ENCODE data around the gene EXOC3L1. TPM values are rescaled to one million over a fixed set of nuclear protein-coding genes. Genes with fewer than 3 reads are reported as not detected.

The EXOC3L1 gene
- total and polyA plus RNA-seq, 2 of the 13 experiments (the other 11 are each of a cell fraction or from before 2014, with no cell fraction given): 0.12 TPM; not detected in 1

- TF ChIP-seq ZBTB40 (IDR thresholded peaks at IDR 0.05) (no peak), ZBTB40 (CRISPR knock-in tag; IDR thresholded peaks at IDR 0.05) (peak; percentile 82), MBD4 (IDR thresholded peaks at IDR 0.05; ENCODE audit: borderline replicate concordance, low read length) (no peak), ZBTB10 (CRISPR knock-in tag; IDR thresholded peaks at IDR 0.05; ENCODE audit: borderline replicate concordance) (no peak), AFF4 (CRISPR knock-in tag; IDR thresholded peaks at IDR 0.05) (no peak), ZNF672 (CRISPR knock-in tag; IDR thresholded peaks at IDR 0.05) (no peak), NR2F1 (CRISPR knock-in tag; IDR thresholded peaks at IDR 0.05) (0 out of 4 replicates have a peak, but pooled peaks of 1 of the 2 experiments have one; percentile 64)
- TF ChIP-seq, protein P1, sequence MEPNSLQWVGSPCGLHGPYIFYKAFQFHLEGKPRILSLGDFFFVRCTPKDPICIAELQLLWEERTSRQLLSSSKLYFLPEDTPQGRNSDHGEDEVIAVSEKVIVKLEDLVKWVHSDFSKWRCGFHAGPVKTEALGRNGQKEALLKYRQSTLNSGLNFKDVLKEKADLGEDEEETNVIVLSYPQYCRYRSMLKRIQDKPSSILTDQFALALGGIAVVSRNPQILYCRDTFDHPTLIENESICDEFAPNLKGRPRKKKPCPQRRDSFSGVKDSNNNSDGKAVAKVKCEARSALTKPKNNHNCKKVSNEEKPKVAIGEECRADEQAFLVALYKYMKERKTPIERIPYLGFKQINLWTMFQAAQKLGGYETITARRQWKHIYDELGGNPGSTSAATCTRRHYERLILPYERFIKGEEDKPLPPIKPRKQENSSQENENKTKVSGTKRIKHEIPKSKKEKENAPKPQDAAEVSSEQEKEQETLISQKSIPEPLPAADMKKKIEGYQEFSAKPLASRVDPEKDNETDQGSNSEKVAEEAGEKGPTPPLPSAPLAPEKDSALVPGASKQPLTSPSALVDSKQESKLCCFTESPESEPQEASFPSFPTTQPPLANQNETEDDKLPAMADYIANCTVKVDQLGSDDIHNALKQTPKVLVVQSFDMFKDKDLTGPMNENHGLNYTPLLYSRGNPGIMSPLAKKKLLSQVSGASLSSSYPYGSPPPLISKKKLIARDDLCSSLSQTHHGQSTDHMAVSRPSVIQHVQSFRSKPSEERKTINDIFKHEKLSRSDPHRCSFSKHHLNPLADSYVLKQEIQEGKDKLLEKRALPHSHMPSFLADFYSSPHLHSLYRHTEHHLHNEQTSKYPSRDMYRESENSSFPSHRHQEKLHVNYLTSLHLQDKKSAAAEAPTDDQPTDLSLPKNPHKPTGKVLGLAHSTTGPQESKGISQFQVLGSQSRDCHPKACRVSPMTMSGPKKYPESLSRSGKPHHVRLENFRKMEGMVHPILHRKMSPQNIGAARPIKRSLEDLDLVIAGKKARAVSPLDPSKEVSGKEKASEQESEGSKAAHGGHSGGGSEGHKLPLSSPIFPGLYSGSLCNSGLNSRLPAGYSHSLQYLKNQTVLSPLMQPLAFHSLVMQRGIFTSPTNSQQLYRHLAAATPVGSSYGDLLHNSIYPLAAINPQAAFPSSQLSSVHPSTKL (CRISPR knock-in tag; IDR thresholded peaks at IDR 0.05): peak; percentile 74
Observed at GRCh38 chr16:67184995-67185650, 4.8 kb downstream of the EXOC3L1 start (continued).

All from HepG2 (cell line).